A549 (cell line): ENCODE data around the gene OR4K2.

Experiments
- RARB ChIP-seq: fragments of 250-450 bp; sonication (Bioruptor Pico); IDR thresholded peaks from 2 replicates; pipeline ENCODE4 v1.8.0; 2021; ENCODE audit warnings: mild to moderate bottlenecking, moderate library complexity
- RCOR1 ChIP-seq: fragments of 150-350 bp; IDR thresholded peaks from 2 replicates; pipeline ENCODE4 v1.6.1; 2014; ENCODE audit warnings: antibody characterized with exemption, low read length, low read depth
- ZFP36 ChIP-seq: fragments of 450-650 bp; IDR thresholded peaks from 2 replicates; pipeline ENCODE4 v1.6.1; 2014; ENCODE audit warnings: borderline replicate concordance; ENCODE audit not compliant: partially characterized antibody
- TF ChIP-seq, protein P1 (sequence below): fragments of >200 bp; sonication (Bioruptor Twin); formaldehyde crosslinking; IDR thresholded peaks from 3 replicates; pipeline ENCODE4 v1.5.1; 2016
- TF ChIP-seq, protein P2 (sequence below): IDR thresholded peaks from 2 replicates; pipeline ENCODE4 v1.6.1; 2012

DNA sequence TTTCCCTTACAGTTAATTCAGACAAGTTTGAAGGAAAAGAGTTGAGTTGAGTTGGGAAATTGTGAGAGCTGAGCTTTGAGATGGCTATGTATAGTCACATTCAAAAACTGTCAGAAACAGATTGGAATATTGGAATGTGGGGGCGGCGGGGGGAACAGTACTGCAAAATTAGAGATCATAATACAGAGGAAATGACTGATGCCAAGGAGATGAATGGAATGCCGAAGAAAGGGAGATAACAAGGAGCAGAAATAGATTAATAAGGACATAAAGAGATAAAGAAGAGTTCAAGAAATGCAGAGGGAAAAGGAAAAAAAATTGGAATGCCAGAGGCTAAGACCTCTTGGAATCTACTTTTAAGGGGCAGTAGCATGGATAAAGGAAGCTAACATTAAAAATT, 42.3 kb downstream of the OR4K2 start:
- no peak for TF ChIP-seq RARB (CRISPR knock-in tag)
- TF ChIP-seq, protein P1, sequence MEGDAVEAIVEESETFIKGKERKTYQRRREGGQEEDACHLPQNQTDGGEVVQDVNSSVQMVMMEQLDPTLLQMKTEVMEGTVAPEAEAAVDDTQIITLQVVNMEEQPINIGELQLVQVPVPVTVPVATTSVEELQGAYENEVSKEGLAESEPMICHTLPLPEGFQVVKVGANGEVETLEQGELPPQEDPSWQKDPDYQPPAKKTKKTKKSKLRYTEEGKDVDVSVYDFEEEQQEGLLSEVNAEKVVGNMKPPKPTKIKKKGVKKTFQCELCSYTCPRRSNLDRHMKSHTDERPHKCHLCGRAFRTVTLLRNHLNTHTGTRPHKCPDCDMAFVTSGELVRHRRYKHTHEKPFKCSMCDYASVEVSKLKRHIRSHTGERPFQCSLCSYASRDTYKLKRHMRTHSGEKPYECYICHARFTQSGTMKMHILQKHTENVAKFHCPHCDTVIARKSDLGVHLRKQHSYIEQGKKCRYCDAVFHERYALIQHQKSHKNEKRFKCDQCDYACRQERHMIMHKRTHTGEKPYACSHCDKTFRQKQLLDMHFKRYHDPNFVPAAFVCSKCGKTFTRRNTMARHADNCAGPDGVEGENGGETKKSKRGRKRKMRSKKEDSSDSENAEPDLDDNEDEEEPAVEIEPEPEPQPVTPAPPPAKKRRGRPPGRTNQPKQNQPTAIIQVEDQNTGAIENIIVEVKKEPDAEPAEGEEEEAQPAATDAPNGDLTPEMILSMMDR: no peak
- TF ChIP-seq ZFP36: no peak
- TF ChIP-seq RCOR1: no peak
- TF ChIP-seq, protein P2, sequence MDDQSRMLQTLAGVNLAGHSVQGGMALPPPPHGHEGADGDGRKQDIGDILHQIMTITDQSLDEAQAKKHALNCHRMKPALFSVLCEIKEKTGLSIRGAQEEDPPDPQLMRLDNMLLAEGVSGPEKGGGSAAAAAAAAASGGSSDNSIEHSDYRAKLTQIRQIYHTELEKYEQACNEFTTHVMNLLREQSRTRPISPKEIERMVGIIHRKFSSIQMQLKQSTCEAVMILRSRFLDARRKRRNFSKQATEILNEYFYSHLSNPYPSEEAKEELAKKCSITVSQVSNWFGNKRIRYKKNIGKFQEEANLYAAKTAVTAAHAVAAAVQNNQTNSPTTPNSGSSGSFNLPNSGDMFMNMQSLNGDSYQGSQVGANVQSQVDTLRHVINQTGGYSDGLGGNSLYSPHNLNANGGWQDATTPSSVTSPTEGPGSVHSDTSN: no peak
